ENCODE results near the gene PXMP4. TPM values are rescaled to one million over a fixed set of nuclear protein-coding genes. Genes with fewer than 3 reads are reported as not detected.

Gene PXMP4
- total RNA-seq, 1 experiment from 2014 or later = 7.5 TPM

DNA sequence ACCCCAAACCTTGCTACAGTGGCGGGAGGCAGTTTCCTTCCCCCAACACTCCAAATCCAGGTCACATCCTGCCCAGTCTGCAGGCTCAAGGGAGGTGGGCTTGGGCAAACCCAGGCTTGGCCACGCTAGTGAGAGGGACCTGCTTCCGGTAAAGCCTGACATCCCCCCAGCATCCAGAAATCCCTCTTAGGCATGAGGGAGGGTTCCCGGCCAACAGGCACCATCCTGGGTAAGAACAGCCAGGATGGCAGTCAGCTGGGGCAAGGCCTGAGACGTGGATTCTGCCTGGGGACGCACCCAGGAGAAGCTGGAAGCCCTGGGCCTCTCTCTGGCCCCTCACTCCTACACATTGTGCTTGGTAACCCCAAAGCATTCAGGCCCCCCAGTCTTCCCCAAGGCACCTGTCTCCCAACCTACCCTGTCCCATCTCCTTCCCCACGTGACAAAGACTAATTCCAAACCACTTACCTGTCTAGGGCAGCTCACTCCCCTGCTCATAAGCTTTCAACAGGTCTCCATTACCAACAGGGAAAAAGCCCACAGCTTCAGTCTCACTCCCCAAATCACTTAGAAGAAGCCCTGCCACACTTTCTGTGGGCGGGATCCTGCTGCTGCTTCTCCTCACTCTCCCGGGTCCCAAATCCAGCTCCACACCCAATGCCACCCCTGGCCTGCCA is 55.9 kb downstream of the PXMP4 start:
- peaks cover 18% of the 10 kb centered on the region for H3K36me3 ChIP-seq (ENCODE audit: insufficient read depth, low read length, poor library complexity, severe bottlenecking)
- no TSS peak for BruUV-seq (replicated peaks)
- H3K9me3 ChIP-seq (ENCODE audit: low read depth, low read length, poor library complexity, severe bottlenecking) = no peaks in the 10 kb centered on the region
- TF ChIP-seq EZH2 (IDR thresholded peaks at IDR 0.05; ENCODE audit: borderline replicate concordance, low read depth, low read length, poor library complexity, severe bottlenecking) = no peak
- TF ChIP-seq, protein P1, sequence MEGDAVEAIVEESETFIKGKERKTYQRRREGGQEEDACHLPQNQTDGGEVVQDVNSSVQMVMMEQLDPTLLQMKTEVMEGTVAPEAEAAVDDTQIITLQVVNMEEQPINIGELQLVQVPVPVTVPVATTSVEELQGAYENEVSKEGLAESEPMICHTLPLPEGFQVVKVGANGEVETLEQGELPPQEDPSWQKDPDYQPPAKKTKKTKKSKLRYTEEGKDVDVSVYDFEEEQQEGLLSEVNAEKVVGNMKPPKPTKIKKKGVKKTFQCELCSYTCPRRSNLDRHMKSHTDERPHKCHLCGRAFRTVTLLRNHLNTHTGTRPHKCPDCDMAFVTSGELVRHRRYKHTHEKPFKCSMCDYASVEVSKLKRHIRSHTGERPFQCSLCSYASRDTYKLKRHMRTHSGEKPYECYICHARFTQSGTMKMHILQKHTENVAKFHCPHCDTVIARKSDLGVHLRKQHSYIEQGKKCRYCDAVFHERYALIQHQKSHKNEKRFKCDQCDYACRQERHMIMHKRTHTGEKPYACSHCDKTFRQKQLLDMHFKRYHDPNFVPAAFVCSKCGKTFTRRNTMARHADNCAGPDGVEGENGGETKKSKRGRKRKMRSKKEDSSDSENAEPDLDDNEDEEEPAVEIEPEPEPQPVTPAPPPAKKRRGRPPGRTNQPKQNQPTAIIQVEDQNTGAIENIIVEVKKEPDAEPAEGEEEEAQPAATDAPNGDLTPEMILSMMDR (conservative IDR thresholded peaks at IDR 0.05; ENCODE audit: low read depth, low read length) = no peak
- no peak for DNase-seq (ENCODE audit: low spot score)
- intact Hi-C loops (cut with micrococcal nuclease; ENCODE audit: unreplicated experiment) = loop anchor here (5.0 kb wide), 1 partner anchor 473 kb away; no protein-coding TSS in a partner anchor
- peaks cover 27% of the 10 kb centered on the region for H3K4me1 ChIP-seq (ENCODE audit: insufficient read depth, low read length, poor library complexity, severe bottlenecking)
- H3K4me3 ChIP-seq (ENCODE audit: low read depth, low read length, poor library complexity, severe bottlenecking) = peak overlapping the region; percentile 68
- CTCF ChIA-PET = interaction anchor here (0.7 kb wide), 1 partner anchor 12 kb away, joined by 3 read pairs; no protein-coding TSS in a partner anchor
- H3K27ac ChIP-seq (ENCODE audit: low read depth, low read length, poor library complexity, severe bottlenecking) = peak overlapping the region; percentile 81
- no peaks in the 10 kb centered on the region for H3K27me3 ChIP-seq (replicated peaks; ENCODE audit: insufficient read depth, low read depth, low read length, poor library complexity)
- POLR2A ChIA-PET (ENCODE audit: low non-redundant PET) = no interaction called here

DNA sequence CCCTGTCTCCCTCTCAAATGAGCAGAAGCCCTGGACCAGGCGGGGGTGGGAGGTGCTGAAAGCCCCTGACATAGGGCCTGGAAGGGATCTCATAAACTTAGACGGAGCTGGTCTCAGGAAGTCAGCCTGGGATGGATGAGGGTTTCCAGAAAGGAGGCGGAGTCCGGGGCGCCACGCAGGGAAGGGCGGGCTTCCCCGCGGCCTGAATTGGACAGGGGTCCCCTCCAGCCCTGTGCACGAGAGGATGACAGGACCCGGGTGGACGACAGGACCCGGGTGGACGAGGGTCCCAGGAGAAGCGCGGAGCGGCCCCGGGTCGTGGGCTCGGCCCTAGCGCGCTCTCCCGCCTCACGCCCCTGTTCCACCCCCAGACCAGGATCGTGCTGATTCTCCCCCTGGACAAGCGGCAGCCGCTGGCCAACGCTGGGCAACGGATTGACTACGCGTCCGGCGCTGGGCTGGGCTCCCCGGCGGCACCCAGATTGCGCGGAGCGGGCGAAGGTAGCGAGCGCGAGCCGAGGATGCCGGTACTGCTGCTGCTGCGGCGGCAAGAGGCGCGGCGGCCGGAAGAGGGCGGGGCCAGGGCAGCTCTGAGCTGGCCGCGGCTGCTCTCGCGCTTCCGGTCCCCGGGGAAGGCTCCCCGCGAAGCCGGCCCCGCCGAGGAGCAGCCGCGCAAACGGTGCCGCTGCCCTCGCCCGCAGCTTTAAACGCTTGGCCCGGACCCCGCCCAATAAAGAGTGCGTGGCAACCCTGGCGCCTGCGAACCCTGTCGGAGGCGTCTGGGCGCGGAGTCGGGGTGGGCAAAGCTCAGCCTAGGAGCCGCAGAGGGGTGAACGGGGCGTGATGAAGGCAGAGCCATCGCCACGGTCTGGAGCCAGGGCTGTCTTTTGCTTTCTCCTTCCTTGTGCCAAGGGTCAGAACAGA is 56.7 kb downstream of the PXMP4 start:
- peak; percentile 88 for DNase-seq (ENCODE audit: low spot score)
- intact Hi-C loops (cut with micrococcal nuclease; ENCODE audit: unreplicated experiment) = loop anchor here (5.0 kb wide), 1 partner anchor 474 kb away; no protein-coding TSS in a partner anchor
- no TSS peak for BruUV-seq (replicated peaks)
- POLR2A ChIA-PET (ENCODE audit: low non-redundant PET) = interaction anchor here (1.1 kb wide), 1 partner anchor 10 kb away, joined by 3 read pairs; no protein-coding TSS in a partner anchor
- CTCF ChIA-PET = interaction anchor here (0.7 to 1.0 kb wide), 2 partner anchors 10 to 11 kb away, joined by 3 read pairs; no protein-coding TSS in a partner anchor
- Histone ChIP-seq H3K4me3 (ENCODE audit: low read depth, low read length, poor library complexity, severe bottlenecking) (peak overlapping the region; percentile 68), H3K27ac (ENCODE audit: low read depth, low read length, poor library complexity, severe bottlenecking) (peak overlapping the region; percentile 81), H3K4me1 (ENCODE audit: insufficient read depth, low read length, poor library complexity, severe bottlenecking) (peaks cover 27% of the 10 kb centered on the region), H3K9me3 (ENCODE audit: low read depth, low read length, poor library complexity, severe bottlenecking) (no peaks in the 10 kb centered on the region), H3K27me3 (replicated peaks; ENCODE audit: insufficient read depth, low read depth, low read length, poor library complexity) (no peaks in the 10 kb centered on the region), H3K36me3 (ENCODE audit: insufficient read depth, low read length, poor library complexity, severe bottlenecking) (peaks cover 13% of the 10 kb centered on the region)
- TF ChIP-seq, protein P1 (conservative IDR thresholded peaks at IDR 0.05; ENCODE audit: low read depth, low read length) = no peak
- TF ChIP-seq EZH2 (IDR thresholded peaks at IDR 0.05; ENCODE audit: borderline replicate concordance, low read depth, low read length, poor library complexity, severe bottlenecking) = no peak

DNA sequence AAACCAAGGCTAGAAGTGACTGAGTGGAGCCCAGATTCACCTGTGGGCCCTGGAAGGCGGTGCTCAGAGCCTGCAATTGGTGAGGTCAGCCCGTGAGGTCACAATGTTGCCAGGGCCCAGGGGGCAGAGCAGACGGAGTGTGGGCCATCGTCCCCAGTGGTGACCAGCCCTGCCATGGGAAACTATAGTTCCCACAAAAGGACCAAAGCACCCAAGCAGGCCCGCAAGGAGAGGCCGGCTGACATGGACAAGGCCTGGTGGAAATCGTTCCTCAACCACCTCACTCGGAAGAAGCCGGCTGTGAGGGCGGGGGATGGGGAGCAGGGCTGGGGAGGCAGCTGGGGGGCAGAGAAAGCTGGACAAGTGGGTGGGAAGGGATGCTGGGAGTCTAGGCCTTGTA is 57.9 kb downstream of the PXMP4 start, which contains the start of gene C20orf144:
C20orf144 (plus strand) TSS at position 156 of the 400 bp plus-strand sequence; CDS start at position 175, 19 bp downstream.
- H3K4me3 ChIP-seq (ENCODE audit: low read depth, low read length, poor library complexity, severe bottlenecking) = peak within 1 kb of the TSS; percentile 68
- intact Hi-C loops (cut with micrococcal nuclease; ENCODE audit: unreplicated experiment) = loop anchor here (5.0 kb wide), 1 partner anchor 475 kb away; no protein-coding TSS in a partner anchor
- POLR2A ChIA-PET (ENCODE audit: low non-redundant PET) = no interaction called here
- no peaks in the 10 kb centered on the region for H3K9me3 ChIP-seq (ENCODE audit: low read depth, low read length, poor library complexity, severe bottlenecking)
- H3K4me1 ChIP-seq (ENCODE audit: insufficient read depth, low read length, poor library complexity, severe bottlenecking) = peaks cover 19% of the 10 kb centered on the region
- H3K27ac ChIP-seq (ENCODE audit: low read depth, low read length, poor library complexity, severe bottlenecking) = peak within 1 kb of the TSS; percentile 81
- no peak for DNase-seq (ENCODE audit: low spot score)
- CTCF ChIA-PET = no interaction called here
- BruUV-seq (replicated peaks) = no TSS peak
- peaks cover 19% of the 10 kb centered on the region for H3K36me3 ChIP-seq (ENCODE audit: insufficient read depth, low read length, poor library complexity, severe bottlenecking)
- H3K27me3 ChIP-seq (replicated peaks; ENCODE audit: insufficient read depth, low read depth, low read length, poor library complexity) = no peaks in the 10 kb centered on the region
- TF ChIP-seq, protein P1 (conservative IDR thresholded peaks at IDR 0.05; ENCODE audit: low read depth, low read length) = no peak
- TF ChIP-seq EZH2 (IDR thresholded peaks at IDR 0.05; ENCODE audit: borderline replicate concordance, low read depth, low read length, poor library complexity, severe bottlenecking) = no peak

Data from A673 (cell line).